Activated naive CD8-positive, alpha-beta T cell treated with anti-CD3 and anti-CD28 coated beads, Interleukin-2, amount 50 U/mL, for 16 hours (primary cell): ENCODE data around the gene BORA.
"Not testable (repeated sequence)": the region's sequence is repeated elsewhere in the genome, so short reads cannot be mapped to it uniquely, and the experiment has no call there.

Source experiments
- DNase-seq: peaks from one replicate; pipeline ENCODE4 v3.0.0-alpha.2; 2020; ENCODE audit warnings: low read depth, low spot score

The BORA gene

DNA sequence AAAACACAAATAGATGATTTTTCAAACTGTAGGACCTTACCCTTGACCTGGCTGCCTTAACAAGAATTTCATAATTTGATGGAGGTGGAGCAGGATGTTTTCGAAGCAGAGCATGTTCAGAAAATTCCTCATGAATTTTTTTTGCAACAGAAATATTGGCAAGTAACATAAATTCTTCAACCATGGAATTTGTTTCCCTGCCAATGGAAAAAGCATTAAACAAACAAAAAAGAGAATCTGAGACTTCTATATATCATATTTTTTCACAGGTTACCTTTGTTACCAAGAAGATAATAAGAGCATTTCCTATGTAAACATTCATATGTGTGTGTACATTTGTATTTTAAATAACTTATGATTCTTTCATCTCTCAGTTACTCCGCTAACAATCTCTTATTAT, 35.7 kb downstream of the BORA start:
- DNase-seq: no peak

DNA sequence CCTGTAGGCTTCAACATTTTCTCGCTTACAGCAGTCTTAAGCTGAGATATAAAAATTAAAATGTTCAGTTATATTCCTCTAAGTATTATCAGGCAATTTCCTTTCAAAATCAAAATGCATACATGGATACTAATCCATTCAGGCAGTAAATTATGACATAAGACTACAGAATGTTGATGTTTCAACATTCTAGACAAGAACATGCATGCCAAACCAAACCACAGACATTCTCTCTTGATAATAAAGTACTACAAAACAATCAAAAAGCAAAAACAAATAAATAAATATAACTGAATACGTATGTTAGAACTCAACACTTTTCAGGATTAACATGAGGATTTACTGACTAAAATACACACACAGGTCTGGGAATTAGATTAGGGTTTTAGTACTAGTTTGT, 46.3 kb downstream of the BORA start:
- DNase-seq: no peak

DNA sequence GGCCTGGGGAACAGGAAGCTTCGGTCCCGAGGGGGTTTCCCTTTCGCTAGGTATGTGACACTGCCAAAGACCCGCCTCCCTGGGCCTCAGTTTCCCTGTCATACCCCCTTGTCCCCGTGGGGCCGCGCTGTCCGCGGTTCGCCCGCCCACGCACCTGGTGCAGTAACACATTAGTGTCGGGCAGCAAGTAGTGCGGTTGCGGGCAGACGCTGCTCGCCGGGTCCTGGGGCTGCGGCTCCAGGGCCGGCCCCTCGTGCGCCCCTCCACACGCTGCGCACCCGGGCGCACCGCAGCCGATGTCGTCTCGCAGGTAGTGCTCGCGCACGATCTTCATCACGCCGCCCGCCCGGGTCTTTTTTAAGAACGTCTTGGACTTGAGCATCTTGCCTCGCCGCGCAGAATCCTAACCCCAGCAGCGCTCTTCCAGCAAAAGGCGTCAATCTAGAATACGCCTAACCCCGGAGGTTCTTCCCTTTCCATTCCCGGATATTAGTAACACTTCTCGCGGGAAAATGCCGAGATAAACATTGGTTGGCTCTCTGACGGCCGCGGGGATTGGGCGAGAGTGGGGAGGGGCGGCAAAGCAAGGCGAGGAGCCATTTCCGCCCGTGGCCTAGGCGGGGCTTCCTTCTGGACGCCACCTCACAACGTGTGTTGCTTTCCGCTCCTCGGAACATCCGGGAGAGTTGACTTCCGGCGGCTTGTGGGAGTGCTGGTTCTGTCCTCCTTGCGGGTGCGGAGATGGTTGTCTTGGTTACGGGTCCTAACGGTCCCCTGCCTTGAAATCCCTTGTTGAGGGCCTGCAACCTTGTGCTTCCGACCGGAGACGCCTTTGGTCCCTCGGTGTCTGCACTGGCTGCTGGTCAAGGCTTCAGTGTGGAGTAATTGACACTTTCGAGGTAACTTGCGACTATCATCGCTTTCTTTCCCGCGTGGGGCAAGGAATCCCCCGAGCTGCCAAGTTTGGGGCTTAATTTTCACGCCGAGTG, 54.0 kb downstream of the BORA start, which contains the start of the genes DIS3 and PIBF1:
TSS of gene DIS3 (minus strand) at position 450 of the 989 bp plus-strand sequence. CDS start at position 382, 68 bp downstream.
TSS of gene PIBF1 (plus strand) at position 683 of the 989 bp plus-strand sequence. CDS start 1,337 bp downstream, outside the sequence.
- peak; percentile 93 for DNase-seq

DNA sequence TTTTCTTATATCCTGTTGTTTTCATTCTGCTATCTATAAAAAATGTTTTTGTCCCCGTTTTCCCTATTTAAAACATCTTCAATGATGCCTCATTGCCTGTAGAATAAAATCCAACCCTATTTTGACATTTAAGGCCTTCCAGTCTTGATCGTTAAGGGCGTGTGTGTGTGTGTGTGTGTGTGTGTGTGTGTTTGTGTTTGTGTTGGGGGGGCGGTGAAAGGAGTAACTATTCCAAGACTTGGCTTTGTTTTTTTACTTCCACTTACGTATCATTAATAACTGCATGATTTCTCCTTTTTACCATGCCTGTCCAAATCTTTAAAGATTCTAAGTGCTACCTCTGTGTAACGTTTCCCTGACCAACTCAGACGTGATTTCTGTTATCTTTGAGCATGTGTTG, 55.0 kb downstream of the BORA start:
- no peak for DNase-seq

DNA sequence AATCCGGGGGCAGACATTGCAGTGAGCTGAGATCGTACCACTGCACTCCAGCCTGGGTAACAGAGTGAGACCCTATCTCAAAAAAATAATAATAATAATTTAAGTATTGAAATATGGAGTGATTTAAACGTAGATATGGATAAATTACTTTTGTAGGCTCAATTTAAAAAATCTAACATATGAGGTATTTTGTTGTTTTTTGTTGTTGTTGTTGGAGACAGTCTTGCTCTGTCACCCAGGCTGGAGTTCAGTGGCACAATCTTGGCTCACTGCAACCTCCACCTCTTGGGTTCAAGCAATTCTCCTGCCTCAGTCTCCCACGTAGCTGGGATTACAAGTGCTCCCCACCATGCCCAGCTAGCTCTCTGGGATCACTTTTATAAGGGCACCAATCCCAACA, 57.0 kb downstream of the BORA start:
- DNase-seq: not testable (repeated sequence)

DNA sequence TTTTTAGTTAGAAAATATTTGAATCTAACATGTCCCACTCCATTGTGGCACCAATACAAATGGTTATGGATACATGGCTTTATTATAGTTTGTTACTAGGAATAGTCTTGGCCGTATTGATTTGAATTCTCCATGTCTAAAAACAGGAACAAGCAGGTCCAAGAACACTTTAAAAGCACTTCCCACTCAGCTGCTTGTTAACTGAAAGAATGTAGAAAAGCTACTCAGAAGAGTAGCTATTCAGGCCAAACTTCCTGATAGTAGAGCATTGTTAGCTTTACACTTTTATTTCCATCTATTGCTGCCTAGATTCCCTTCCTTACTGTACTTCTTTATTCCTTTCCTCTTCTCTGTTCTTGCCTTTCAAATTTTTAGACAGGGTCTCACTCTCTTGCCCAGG, 61.1 kb downstream of the BORA start:
- no peak for DNase-seq

DNA sequence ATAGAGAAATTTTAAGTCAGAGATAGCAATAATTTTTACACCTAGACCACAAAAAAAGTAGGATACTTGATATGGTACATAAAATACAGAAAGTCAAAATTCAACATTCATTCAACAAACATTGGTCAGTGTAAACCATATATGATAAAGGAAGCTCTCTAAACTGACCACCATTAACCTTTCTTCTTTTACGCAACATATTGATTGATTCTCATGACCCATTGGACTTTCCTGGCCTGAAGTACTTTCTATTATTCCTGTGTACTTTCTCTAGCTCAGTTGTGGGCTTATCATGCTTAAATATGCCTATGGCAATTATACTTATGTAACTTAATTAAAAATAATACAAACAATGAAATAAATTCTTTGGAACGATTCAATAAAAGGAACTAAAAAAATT, 64.9 kb downstream of the BORA start:
- no peak for DNase-seq

DNA sequence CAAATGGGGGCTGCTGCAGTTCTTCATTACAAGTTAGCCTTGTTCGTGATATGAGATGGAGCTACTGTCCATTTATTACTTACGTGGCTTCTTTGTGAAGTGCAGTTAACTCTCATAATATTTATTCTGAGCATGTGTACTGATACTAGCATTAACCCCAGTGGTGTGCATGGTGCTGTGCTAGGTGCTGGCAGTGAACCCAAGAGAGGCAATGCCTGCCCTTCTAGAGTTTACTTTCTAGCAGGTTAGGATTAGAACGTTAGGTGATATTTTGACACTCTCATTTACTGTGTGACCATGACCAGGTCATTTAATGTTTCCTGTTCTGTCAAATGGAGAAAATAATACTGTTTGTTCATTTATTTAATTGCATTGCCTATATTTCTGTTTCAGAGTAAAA, 71.1 kb downstream of the BORA start:
- no peak for DNase-seq

DNA sequence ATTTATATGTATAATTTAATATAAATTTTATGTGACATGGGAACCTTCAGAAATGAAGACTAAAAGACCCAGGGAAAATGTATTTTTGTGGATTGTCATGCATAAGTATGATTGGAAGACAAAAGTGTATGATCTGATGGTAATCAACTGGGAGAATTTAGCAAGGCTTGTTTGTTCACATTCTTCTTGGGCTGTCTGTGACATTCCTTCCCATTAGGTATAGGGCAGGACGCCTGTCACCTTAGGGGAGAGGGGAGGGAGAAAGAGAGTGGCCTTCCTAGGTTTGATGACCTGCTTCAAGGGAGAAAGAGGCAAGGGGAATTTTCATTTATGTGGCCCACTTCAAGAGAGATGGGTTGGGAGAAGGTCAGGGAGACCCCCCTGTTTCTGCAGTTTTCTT, 76.6 kb downstream of the BORA start:
- DNase-seq: no peak
